Measurements from ENCODE around the gene SERPINA10.
"Not testable (repeated sequence)": the region's sequence is repeated elsewhere in the genome, so short reads cannot be mapped to it uniquely, and the experiment has no call there.

The SERPINA10 gene

GRCh38 chr14:94313991-94314655 lies 21.1 kb upstream of the SERPINA10 start:
- peak; percentile 41 for DNase-seq (ENCODE audit: low spot score)

- no peak for DNase-seq (ENCODE audit: low spot score)
Observed at GRCh38 chr14:94312481-94313246, 19.6 kb upstream of the SERPINA10 start.

DNA sequence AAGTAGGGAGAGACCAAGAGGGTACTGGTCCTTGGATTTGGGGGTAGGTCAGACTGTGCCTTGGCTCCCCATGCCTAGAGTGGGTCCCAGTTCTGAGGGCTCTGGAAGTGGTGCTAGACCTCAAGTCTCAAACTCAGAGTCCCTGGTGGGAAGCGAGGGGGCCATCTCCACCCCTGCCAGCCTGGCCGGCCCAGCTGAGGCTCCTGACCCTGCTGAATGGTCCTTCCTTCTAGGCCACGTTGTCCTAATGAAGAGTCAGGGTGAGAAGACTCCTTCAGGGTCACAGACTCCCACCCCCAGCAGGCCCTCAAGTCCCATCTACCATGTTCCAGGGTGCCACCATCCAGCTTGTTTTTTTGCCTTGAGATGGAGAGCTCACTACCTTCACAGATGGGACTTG lies 17.2 kb upstream of the SERPINA10 start:
- DNase-seq (ENCODE audit: low spot score) = no peak

DNA sequence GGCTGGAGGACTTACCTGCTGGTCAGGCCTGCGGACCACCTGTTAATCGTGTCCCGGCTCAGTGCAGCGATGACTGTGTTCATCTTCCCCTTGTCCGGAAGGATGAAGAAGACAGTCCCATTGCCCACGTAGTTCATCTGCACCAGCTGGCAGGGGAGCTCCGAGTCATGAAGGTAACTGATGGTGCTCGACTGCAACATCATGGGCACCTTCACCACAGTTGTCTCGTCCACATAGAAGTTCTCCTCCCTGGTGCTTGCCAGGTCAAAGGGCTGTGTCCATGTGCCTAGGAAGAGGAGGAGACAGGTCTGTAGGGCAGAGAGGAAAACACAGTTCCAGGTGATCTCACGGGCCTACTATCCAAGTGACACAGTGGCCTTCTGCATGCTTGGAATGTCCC lies 16.7 kb upstream of the SERPINA10 start:
- no peak for DNase-seq (ENCODE audit: low spot score)

GRCh38 chr14:94307410-94307992 lies 14.4 kb upstream of the SERPINA10 start:
- no peak for DNase-seq (ENCODE audit: low spot score)

- no peak for DNase-seq (ENCODE audit: low spot score)
Observed at GRCh38 chr14:94306047-94306978, 13.2 kb upstream of the SERPINA10 start.

GRCh38 chr14:94305620-94306019 lies 12.6 kb upstream of the SERPINA10 start:
- no peak for DNase-seq (ENCODE audit: low spot score)

DNA sequence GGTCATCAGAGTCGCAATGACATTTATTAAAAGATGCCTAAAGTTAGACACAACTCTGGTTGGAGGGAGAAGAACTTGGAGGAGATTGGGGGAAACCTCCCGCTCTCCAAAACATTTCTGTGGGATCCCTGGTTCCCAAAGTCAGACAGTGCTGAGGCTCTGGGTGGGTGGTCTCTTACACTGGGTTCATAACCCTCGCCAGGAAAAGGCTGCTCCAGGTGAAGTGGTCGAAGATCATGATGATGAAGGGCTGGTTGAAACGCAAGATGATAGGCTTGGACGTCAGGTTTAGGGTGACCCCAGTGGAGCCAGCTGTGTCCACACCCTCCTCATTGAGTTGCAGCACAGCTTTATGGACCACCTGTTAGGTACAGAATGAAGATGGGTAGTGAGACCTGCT lies 11.2 kb upstream of the SERPINA10 start:
- DNase-seq (ENCODE audit: low spot score) = no peak

- DNase-seq (ENCODE audit: low spot score) = no peak
Observed at GRCh38 chr14:94303111-94303510, 10.0 kb upstream of the SERPINA10 start.

GRCh38 chr14:94298130-94298529 lies 5.1 kb upstream of the SERPINA10 start:
- DNase-seq (ENCODE audit: low spot score) = no peak

GRCh38 chr14:94296181-94296545 lies 3.1 kb upstream of the SERPINA10 start:
- DNase-seq (ENCODE audit: low spot score) = not testable (repeated sequence)

GRCh38 chr14:94295360-94296180 lies 2.5 kb upstream of the SERPINA10 start:
- no peak for DNase-seq (ENCODE audit: low spot score)

- no peak for DNase-seq (ENCODE audit: low spot score)
Observed at GRCh38 chr14:94293578-94293924, 483 bp upstream of the SERPINA10 start.

GRCh38 chr14:94292526-94292871 lies 569 bp downstream of the SERPINA10 start:
- no peak for DNase-seq (ENCODE audit: low spot score)

GRCh38 chr14:94291906-94292525 lies 1.1 kb downstream of the SERPINA10 start:
- no peak for DNase-seq (ENCODE audit: low spot score)

DNA sequence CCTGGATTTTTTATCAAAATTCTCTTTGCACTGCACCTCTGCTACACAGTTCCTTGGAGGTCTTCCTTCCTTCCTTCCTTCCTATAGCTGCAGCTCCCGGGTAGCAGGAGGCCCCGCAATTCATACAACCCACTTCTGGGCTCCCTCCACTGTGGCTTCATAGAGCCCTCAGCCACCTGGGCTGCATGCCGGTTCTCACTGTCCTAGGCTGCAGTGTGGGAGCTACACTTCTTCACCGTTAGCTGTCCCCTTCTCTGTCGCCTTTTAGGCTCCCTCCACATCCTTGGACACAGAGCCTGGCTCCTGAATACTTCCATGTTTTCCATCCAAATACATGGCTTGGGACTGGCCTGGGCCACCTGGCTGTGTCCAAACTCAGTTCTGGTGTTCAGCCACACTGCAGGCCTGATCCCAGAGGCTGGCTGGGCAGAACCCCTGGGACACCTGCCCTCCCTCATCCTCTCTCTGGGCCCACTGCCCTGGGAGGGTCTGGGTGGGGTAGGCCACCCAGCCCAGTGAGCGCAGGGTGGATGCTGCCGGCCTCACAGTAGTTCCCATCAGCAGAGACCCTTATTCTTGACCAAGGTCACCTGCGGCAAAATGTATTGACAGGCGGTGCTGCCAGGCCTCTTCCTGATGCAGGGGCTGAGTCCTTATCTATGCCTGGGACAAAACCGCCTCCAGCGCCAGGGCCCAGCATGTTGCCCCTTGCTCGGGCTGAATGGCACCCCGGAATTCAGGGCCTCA lies 1.7 kb downstream of the SERPINA10 start:
- no peak for DNase-seq (ENCODE audit: low spot score)

- no peak for DNase-seq (ENCODE audit: low spot score)
Observed at GRCh38 chr14:94290197-94290596, 2.9 kb downstream of the SERPINA10 start.

DNA sequence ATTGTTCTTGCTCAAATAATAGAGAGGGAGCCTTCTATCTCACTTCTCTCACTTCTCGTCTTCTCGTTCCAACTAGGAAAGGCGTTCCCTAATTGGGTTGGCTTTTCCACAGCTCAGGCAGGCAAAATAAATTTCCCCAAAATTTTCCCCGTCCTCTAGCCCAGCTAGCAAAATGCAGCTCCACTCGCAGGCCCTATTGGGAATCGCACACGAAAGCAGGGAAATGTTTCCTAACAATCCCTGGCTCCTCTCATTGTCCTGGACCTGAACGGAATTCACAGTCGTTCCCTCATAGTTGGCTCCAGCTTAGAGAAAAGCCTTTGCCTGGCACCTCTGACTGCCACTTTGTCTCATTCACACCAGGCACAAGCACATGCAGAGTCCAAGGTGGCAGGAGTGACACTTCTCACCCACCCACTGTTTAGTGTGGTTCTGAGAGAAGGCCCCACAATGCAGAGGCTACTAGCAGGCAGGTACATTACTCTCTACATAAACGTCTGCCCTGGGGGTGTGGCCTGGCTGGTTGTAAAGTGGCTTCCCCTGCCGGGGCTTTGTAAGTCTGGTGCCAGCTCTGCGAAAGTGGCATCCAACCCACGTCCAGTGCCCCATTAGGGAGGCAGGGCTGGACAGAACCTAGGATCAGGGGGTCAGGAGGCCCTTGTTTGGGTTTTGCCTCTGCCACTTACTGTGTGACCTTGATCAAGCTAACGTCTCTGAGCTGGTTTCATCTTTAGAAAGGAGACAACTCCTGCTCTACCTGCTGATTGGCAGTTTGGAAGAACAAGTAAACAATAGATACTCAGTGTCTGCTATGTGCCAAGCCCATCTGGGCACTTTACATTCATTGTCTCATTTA lies 4.2 kb downstream of the SERPINA10 start:
- DNase-seq (ENCODE audit: low spot score) = no peak

GRCh38 chr14:94285158-94285557 lies 7.9 kb downstream of the SERPINA10 start:
- no peak for DNase-seq (ENCODE audit: low spot score)
